GM10266 (cell line): ENCODE results near the gene AAK1.
"Not testable (repeated sequence)": the region's sequence is repeated elsewhere in the genome, so short reads cannot be mapped to it uniquely, and the experiment has no call there.

Source experiments
- DNase-seq: peaks from one replicate; pipeline ENCODE4 v3.0.0; 2012; ENCODE audit errors: extremely low spot score
- TF ChIP-seq, protein P1 (sequence below): IDR thresholded peaks from 2 replicates; pipeline ENCODE4 v1.5.1; 2012; ENCODE audit warnings: mild to moderate bottlenecking, low read depth; ENCODE audit not compliant: control insufficient read depth, insufficient read depth; ENCODE audit errors: missing control alignments

Gene AAK1

DNA sequence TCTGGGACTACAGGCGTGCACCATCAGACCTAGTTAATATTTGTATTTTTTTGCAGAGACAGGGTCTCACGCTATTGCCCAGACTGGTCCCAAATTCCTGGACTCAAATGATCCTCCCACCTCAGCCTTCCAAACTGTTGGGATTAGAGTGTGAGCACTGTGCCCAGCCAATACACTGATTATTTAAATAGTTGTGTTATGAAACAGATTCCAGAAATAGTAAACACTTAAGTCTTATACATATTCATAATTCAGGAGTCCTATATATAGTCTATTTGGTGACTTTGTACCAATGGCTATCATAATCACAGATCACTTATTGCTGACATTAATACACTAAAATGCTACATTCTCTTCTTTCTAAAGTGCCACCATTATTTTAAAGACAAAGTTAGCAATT is 219.1 kb downstream of the AAK1 start:
- TF ChIP-seq, protein P1, sequence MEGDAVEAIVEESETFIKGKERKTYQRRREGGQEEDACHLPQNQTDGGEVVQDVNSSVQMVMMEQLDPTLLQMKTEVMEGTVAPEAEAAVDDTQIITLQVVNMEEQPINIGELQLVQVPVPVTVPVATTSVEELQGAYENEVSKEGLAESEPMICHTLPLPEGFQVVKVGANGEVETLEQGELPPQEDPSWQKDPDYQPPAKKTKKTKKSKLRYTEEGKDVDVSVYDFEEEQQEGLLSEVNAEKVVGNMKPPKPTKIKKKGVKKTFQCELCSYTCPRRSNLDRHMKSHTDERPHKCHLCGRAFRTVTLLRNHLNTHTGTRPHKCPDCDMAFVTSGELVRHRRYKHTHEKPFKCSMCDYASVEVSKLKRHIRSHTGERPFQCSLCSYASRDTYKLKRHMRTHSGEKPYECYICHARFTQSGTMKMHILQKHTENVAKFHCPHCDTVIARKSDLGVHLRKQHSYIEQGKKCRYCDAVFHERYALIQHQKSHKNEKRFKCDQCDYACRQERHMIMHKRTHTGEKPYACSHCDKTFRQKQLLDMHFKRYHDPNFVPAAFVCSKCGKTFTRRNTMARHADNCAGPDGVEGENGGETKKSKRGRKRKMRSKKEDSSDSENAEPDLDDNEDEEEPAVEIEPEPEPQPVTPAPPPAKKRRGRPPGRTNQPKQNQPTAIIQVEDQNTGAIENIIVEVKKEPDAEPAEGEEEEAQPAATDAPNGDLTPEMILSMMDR, result no peak
- no peak for DNase-seq

DNA sequence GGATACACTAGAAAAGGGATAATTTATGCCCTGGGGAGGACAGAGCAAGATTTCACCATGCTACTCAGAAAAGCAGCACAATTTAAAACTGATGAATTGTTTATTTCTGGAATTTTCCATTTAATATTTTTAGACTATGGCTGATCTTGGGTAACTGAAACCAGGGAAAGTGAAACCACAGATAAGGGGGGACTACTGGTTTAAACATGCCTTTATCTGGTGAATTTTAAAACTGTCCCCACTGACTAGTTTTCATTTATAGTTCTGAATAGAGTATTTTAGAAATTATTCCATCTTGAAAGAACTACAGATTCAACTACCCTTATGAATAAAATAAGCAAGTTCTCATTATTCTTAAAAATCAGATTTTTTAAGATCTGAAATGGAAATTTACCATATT is 221.3 kb downstream of the AAK1 start:
- TF ChIP-seq, protein P1, result no peak
- DNase-seq, result no peak

- not testable (repeated sequence) for DNase-seq
Measured at GRCh38 chr2:69419111-69419510, 224.4 kb downstream of the AAK1 start.

GRCh38 chr2:69416147-69416546 is 227.4 kb downstream of the AAK1 start:
- DNase-seq, result no peak
- TF ChIP-seq, protein P1, result no peak
